Breast epithelium (tissue), 3 donors: ENCODE measurements around the gene PON1.

Experiments used
- POLR2A ChIP-seq: fragments of 450-650 bp; IDR thresholded peaks from one replicate; pipeline ENCODE4 v1.6.1; 2016; ENCODE audit warnings: antibody characterized with exemption, mild to moderate bottlenecking, moderate library complexity
- POLR2AphosphoS5 ChIP-seq, 3 donors: sonication (generic); formaldehyde crosslinking; IDR thresholded peaks; one replicate each; pipeline ENCODE4 v1.6.1; 2017; ENCODE audit warnings: antibody characterized with exemption in 3 of 3
- TF ChIP-seq, protein P1 (sequence below), 3 donors: fragments of 450-650 bp; IDR thresholded peaks; one replicate each; pipeline ENCODE4 v1.5.1; 2016 to 2017; ENCODE audit warnings: antibody characterized with exemption in 3 of 3, mild to moderate bottlenecking in 3 of 3, moderate library complexity in 3 of 3

DNA sequence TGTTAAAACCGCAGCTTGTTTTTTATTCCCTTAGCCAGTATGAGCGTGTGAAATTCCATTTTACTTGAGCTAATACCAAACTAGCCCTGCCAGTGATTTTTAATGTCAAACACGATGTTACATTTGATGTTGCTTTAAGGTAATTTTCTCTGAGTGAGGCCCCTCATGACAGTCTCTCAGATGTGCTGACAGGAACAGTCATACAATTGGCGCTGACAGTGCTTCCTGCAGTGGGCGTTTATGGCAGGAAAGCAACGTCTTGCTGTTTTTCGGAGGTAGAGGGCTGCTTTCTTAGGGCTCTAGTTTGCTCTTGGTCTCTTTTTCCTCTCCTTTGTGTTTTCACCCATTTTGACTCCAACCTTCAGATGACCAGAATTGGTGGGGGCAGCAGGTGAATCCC lies 19.3 kb downstream of the PON1 start:
- TF ChIP-seq, protein P1, sequence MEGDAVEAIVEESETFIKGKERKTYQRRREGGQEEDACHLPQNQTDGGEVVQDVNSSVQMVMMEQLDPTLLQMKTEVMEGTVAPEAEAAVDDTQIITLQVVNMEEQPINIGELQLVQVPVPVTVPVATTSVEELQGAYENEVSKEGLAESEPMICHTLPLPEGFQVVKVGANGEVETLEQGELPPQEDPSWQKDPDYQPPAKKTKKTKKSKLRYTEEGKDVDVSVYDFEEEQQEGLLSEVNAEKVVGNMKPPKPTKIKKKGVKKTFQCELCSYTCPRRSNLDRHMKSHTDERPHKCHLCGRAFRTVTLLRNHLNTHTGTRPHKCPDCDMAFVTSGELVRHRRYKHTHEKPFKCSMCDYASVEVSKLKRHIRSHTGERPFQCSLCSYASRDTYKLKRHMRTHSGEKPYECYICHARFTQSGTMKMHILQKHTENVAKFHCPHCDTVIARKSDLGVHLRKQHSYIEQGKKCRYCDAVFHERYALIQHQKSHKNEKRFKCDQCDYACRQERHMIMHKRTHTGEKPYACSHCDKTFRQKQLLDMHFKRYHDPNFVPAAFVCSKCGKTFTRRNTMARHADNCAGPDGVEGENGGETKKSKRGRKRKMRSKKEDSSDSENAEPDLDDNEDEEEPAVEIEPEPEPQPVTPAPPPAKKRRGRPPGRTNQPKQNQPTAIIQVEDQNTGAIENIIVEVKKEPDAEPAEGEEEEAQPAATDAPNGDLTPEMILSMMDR (IDR thresholded peaks at IDR 0.05), result no peak
- TF ChIP-seq POLR2AphosphoS5 (IDR thresholded peaks at IDR 0.05) (no peak), POLR2A (no peak)
